Panc1 (cell line): ENCODE measurements around the gene RITA1. TPM values are rescaled to one million over a fixed set of nuclear protein-coding genes. Genes with fewer than 3 reads are reported as not detected.

Experiments
- ATAC-seq: fragments of 200-7000 bp; cut with Tn5 transposase; 2 replicates; pipeline ENCODE4 v1.9.1; 2020; ENCODE audit warnings: mild to moderate bottlenecking, moderate library complexity
- BruUV-seq: library from RNA; stranded (reverse); fragments of 400-500 nt; replicated peaks from 2 replicates; lab custom pipeline; 2021; lab: Mats Ljungman, UMichigan
- CTCF ChIA-PET: fragments of 300-600 bp; sonication (Branson Sonifier 250); formaldehyde crosslinking; loops from one replicate; lab custom pipeline; 2022; ENCODE audit warnings: antibody characterized with exemption; lab: Charles Lee
- POLR2A ChIA-PET: fragments of 300-600 bp; sonication (Branson Sonifier 250); formaldehyde crosslinking; loops from one replicate; lab custom pipeline; 2022; ENCODE audit warnings: antibody characterized with exemption; lab: Charles Lee
- DNase-seq: peaks from one replicate; pipeline ENCODE4 v3.0.0-alpha.2; 2010; ENCODE audit warnings: low read depth, low spot score
- H3K27ac ChIP-seq: 2 replicates; pipeline ENCODE4 v1.5.1; 2011; ENCODE audit warnings: mild to moderate bottlenecking, low read length, inconsistent platforms
- H3K27me3 ChIP-seq: fragments of 200-500 bp; sonication (Bioruptor generic); 2 replicates; pipeline ENCODE4 v1.6.0; 2014; ENCODE audit warnings: low read length, inconsistent platforms; ENCODE audit not compliant: control insufficient read depth, insufficient read depth
- H3K36me3 ChIP-seq: fragments of 200-500 bp; sonication (Bioruptor generic); 2 replicates; pipeline ENCODE4 v1.5.1; 2014; ENCODE audit warnings: inconsistent platforms, mild to moderate bottlenecking, low read length, moderate library complexity; ENCODE audit not compliant: control insufficient read depth, insufficient read depth
- H3K4me1 ChIP-seq: 2 replicates; pipeline ENCODE4 v1.5.1; 2011; ENCODE audit warnings: inconsistent platforms, mild to moderate bottlenecking, low read length, moderate library complexity; ENCODE audit not compliant: control insufficient read depth, insufficient read depth
- H3K4me3 ChIP-seq, 2 experiments: 2 replicates each; pipeline ENCODE4 v1.5.1; 2011 to 2012; ENCODE audit warnings: low read depth in 2 of 2, low read length in 2 of 2, mild to moderate bottlenecking in 2 of 2, inconsistent platforms in 1 of 2, moderate library complexity in 1 of 2
- H3K9me3 ChIP-seq: fragments of 200-500 bp; sonication (Bioruptor generic); 2 replicates; pipeline ENCODE4 v1.5.1; 2014; ENCODE audit warnings: low read depth, mild to moderate bottlenecking, inconsistent platforms, low read length, moderate library complexity; ENCODE audit not compliant: control insufficient read depth, insufficient read depth
- POLR2AphosphoS5 ChIP-seq: IDR thresholded peaks from 2 replicates; pipeline ENCODE4 v1.6.1; 2012; ENCODE audit warnings: mild to moderate bottlenecking, low read depth, low read length, moderate library complexity
- SIN3A ChIP-seq: IDR thresholded peaks from 2 replicates; pipeline ENCODE4 v1.6.1; 2012; ENCODE audit warnings: low read depth, mild to moderate bottlenecking, low read length, moderate library complexity, borderline replicate concordance; ENCODE audit not compliant: insufficient read depth
- TCF7L2 ChIP-seq: IDR thresholded peaks from 2 replicates; pipeline ENCODE4 v1.6.1; 2011; ENCODE audit warnings: mild to moderate bottlenecking, low read depth, low read length, inconsistent platforms
- in situ Hi-C: cut with HindIII; loops from 2 replicates; pipeline ENCODE4 v1.10.0; 2016; ENCODE audit warnings: low sequenced_read_pairs, low pct_unique_long_range_greater_than_20kb
- intact Hi-C: fragments of 100-400 bp; cut with micrococcal nuclease; formaldehyde crosslinking; loops from one replicate; pipeline ENCODE4 v1.10.0; 2022; ENCODE audit not compliant: unreplicated experiment
- total RNA-seq: library from RNA; stranded (reverse); gene quantifications from one replicate; pipeline ENCODE4 v1.2.1, GENCODE V29; 2021; ENCODE audit not compliant: unreplicated experiment
- TF ChIP-seq, protein P1 (sequence below), 2 experiments: IDR thresholded peaks; 2 replicates each; pipeline ENCODE4 v1.6.1; 2011 to 2012; ENCODE audit warnings: low read depth in 2 of 2, control low read depth in 1 of 2, low read length in 1 of 2, mild to moderate bottlenecking in 1 of 2, moderate library complexity in 1 of 2; ENCODE audit not compliant: insufficient read depth in 1 of 2
- TF ChIP-seq, protein P2 (sequence below): fragments of 450-650 bp; IDR thresholded peaks from 2 replicates; pipeline ENCODE4 v1.5.1; 2017; ENCODE audit warnings: mild to moderate bottlenecking

RITA1 gene
- total RNA-seq, 1 experiment from 2014 or later, result 41.0 TPM

DNA sequence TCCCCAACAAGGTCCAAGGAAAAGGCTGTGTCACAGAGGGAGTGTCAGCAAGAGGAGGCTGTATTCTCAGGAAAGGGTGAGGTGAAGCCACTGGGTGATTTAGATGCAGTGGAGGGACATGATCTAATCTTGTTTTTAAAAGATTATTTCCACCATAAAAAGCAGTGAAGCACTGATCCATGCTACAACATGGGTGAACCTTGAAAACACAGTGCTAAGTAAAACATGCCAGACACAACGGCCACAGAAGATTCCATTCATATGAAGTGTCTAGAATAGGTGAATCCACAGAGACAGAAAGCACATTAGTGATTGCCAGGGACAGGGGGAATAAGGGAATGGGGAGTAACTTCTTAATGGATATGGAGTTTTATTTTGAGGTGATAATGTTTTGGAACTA, 12.8 kb downstream of the RITA1 start:
- POLR2A ChIA-PET, result interaction anchor here (0.7 kb wide), 1 partner anchor 73 kb away, joined by 3 read pairs; no protein-coding TSS in a partner anchor
- H3K36me3 ChIP-seq, result no peaks in the 10 kb centered on the region
- H3K4me1 ChIP-seq, result peaks cover 24% of the 10 kb centered on the region
- BruUV-seq, result no TSS peak
- ATAC-seq (no peak), DNase-seq (no peak)
- no peak overlapping the region for H3K4me3 ChIP-seq
- peak overlapping the region; percentile 31; the same call in 1 of the 2 replicates for H3K27ac ChIP-seq
- no peaks in the 10 kb centered on the region for H3K27me3 ChIP-seq
- CTCF ChIA-PET, result no interaction called here
- in situ Hi-C loops, result no loop called here
- TF ChIP-seq, protein P1, sequence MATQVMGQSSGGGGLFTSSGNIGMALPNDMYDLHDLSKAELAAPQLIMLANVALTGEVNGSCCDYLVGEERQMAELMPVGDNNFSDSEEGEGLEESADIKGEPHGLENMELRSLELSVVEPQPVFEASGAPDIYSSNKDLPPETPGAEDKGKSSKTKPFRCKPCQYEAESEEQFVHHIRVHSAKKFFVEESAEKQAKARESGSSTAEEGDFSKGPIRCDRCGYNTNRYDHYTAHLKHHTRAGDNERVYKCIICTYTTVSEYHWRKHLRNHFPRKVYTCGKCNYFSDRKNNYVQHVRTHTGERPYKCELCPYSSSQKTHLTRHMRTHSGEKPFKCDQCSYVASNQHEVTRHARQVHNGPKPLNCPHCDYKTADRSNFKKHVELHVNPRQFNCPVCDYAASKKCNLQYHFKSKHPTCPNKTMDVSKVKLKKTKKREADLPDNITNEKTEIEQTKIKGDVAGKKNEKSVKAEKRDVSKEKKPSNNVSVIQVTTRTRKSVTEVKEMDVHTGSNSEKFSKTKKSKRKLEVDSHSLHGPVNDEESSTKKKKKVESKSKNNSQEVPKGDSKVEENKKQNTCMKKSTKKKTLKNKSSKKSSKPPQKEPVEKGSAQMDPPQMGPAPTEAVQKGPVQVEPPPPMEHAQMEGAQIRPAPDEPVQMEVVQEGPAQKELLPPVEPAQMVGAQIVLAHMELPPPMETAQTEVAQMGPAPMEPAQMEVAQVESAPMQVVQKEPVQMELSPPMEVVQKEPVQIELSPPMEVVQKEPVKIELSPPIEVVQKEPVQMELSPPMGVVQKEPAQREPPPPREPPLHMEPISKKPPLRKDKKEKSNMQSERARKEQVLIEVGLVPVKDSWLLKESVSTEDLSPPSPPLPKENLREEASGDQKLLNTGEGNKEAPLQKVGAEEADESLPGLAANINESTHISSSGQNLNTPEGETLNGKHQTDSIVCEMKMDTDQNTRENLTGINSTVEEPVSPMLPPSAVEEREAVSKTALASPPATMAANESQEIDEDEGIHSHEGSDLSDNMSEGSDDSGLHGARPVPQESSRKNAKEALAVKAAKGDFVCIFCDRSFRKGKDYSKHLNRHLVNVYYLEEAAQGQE (IDR thresholded peaks at IDR 0.05; ENCODE audit: insufficient read depth in 1 of 2, low read depth in 2 of 2, low read length in 1 of 2), result no peak
- TF ChIP-seq SIN3A (no peak), POLR2AphosphoS5 (no peak), TCF7L2 (no peak)
- TF ChIP-seq, protein P2, sequence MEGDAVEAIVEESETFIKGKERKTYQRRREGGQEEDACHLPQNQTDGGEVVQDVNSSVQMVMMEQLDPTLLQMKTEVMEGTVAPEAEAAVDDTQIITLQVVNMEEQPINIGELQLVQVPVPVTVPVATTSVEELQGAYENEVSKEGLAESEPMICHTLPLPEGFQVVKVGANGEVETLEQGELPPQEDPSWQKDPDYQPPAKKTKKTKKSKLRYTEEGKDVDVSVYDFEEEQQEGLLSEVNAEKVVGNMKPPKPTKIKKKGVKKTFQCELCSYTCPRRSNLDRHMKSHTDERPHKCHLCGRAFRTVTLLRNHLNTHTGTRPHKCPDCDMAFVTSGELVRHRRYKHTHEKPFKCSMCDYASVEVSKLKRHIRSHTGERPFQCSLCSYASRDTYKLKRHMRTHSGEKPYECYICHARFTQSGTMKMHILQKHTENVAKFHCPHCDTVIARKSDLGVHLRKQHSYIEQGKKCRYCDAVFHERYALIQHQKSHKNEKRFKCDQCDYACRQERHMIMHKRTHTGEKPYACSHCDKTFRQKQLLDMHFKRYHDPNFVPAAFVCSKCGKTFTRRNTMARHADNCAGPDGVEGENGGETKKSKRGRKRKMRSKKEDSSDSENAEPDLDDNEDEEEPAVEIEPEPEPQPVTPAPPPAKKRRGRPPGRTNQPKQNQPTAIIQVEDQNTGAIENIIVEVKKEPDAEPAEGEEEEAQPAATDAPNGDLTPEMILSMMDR, result no peak
- intact Hi-C loops, result no loop called here
- no peaks in the 10 kb centered on the region for H3K9me3 ChIP-seq

- Histone ChIP-seq H3K4me3 (no peak overlapping the region), H3K27ac (no peak overlapping the region), H3K36me3 (no peaks in the 10 kb centered on the region), H3K27me3 (no peaks in the 10 kb centered on the region), H3K9me3 (no peaks in the 10 kb centered on the region), H3K4me1 (peaks cover 7% of the 10 kb centered on the region)
- DNase-seq (no peak), ATAC-seq (no peak)
- intact Hi-C loops (no loop called here), in situ Hi-C loops (no loop called here)
- TF ChIP-seq TCF7L2 (no peak), POLR2AphosphoS5 (no peak)
- TF ChIP-seq, protein P2, result no peak
- POLR2A ChIA-PET, result no interaction called here
- CTCF ChIA-PET, result no interaction called here
- no TSS peak for BruUV-seq
Observed at GRCh38 chr12:113200021-113200797, 14.7 kb downstream of the RITA1 start.
